Dedifferentiated amniotic fluid mesenchymal stem cell (primary cell): ENCODE measurements around the gene DUSP8.

Experiments used
- DNase-seq: peaks from one replicate; pipeline ENCODE4 v3.0.0-alpha.2; 2016; ENCODE audit errors: extremely low spot score

DUSP8 gene

GRCh38 chr11:1532606-1533341 lies 39.3 kb downstream of the DUSP8 start:
- no peak for DNase-seq

GRCh38 chr11:1532014-1532586 lies 40.0 kb downstream of the DUSP8 start:
- DNase-seq, result no peak

- no peak for DNase-seq
Measured at GRCh38 chr11:1531449-1532013, 40.5 kb downstream of the DUSP8 start.

GRCh38 chr11:1530686-1531448 lies 41.2 kb downstream of the DUSP8 start:
- no peak for DNase-seq

GRCh38 chr11:1529774-1530173 lies 42.3 kb downstream of the DUSP8 start:
- no peak for DNase-seq

- no peak for DNase-seq
Measured at GRCh38 chr11:1529286-1529685, 42.8 kb downstream of the DUSP8 start.

GRCh38 chr11:1528710-1529109 lies 43.4 kb downstream of the DUSP8 start:
- DNase-seq, result no peak

GRCh38 chr11:1526785-1527184 lies 45.3 kb downstream of the DUSP8 start:
- no peak for DNase-seq

- DNase-seq, result no peak
Measured at GRCh38 chr11:1523779-1524178, 48.3 kb downstream of the DUSP8 start.

GRCh38 chr11:1523077-1523476 lies 49.0 kb downstream of the DUSP8 start:
- DNase-seq, result no peak

GRCh38 chr11:1522081-1522424 lies 50.0 kb downstream of the DUSP8 start:
- DNase-seq, result no peak

- DNase-seq, result no peak
Measured at GRCh38 chr11:1521382-1522080, 50.5 kb downstream of the DUSP8 start.

GRCh38 chr11:1520663-1521267 lies 51.3 kb downstream of the DUSP8 start:
- DNase-seq, result no peak

- no peak for DNase-seq
Measured at GRCh38 chr11:1520209-1520662, 51.8 kb downstream of the DUSP8 start.

- DNase-seq, result no peak
Measured at GRCh38 chr11:1519028-1520010, 52.8 kb downstream of the DUSP8 start.

- DNase-seq, result no peak
Measured at GRCh38 chr11:1518301-1518700, 53.8 kb downstream of the DUSP8 start.

- DNase-seq, result no peak
Measured at GRCh38 chr11:1517117-1518005, 54.7 kb downstream of the DUSP8 start.

- peak; percentile 51 for DNase-seq
Measured at GRCh38 chr11:1516273-1517067, 55.6 kb downstream of the DUSP8 start.
